ENCODE data around the gene RNF157. TPM values are rescaled to one million over a fixed set of nuclear protein-coding genes. Genes with fewer than 3 reads are reported as not detected.
"Not testable (repeated sequence)": the region's sequence is repeated elsewhere in the genome, so short reads cannot be mapped to it uniquely, and the experiment has no call there.

RNF157 gene
- total and polyA plus RNA-seq, 11 donors: 3.6 to 7.4 (median 5.2) TPM

GRCh38 chr17:76191896-76192295 lies 48.4 kb downstream of the RNF157 start:
- WGBS, 4 donors: 64 to 71% (median 68%) methylated on average over 6 of the region's 6 CpGs
- no peaks in the 10 kb centered on the region for H3K27me3 ChIP-seq
- ATAC-seq (no peak), DNase-seq (no peak)
- no peaks in the 10 kb centered on the region for H3K36me3 ChIP-seq
- TF ChIP-seq CTCF (IDR thresholded peaks at IDR 0.05): no peak
- TF ChIP-seq POLR2A (IDR thresholded peaks at IDR 0.05): no peak
- no peaks in the 10 kb centered on the region for H3K9me3 ChIP-seq
- intact Hi-C loops (cut with DNase I): loop anchor here in 1 of 10 donors (5.0 kb wide), 1 partner anchor 90 kb away; no protein-coding TSS in a partner anchor
- peak overlapping the region in 1 of 12 donors; percentile 85 for H3K27ac ChIP-seq
- H3K4me3 ChIP-seq: peak overlapping the region in 1 of 12 donors; percentile 8
- peaks cover 0 to 20% (median 9%) of the 10 kb centered on the region in 12 donors for H3K4me1 ChIP-seq

GRCh38 chr17:76189741-76190140 lies 50.6 kb downstream of the RNF157 start:
- no peaks in the 10 kb centered on the region for H3K27me3 ChIP-seq
- no peak for ATAC-seq
- no peak for DNase-seq
- TF ChIP-seq POLR2A (IDR thresholded peaks at IDR 0.05) (no peak), CTCF (IDR thresholded peaks at IDR 0.05) (no peak)
- no peaks in the 10 kb centered on the region for H3K36me3 ChIP-seq
- peak overlapping the region in 1 of 12 donors; percentile 47 for H3K27ac ChIP-seq
- peaks cover 0 to 12% (median 0%) of the 10 kb centered on the region in 12 donors for H3K4me1 ChIP-seq
- H3K4me3 ChIP-seq: no peak overlapping the region
- intact Hi-C loops (cut with DNase I): loop anchor here in 4 of 10 donors (5.0 to 10.0 kb wide), 3 partner anchors 85 to 175 kb away; no protein-coding TSS in a partner anchor
- WGBS, 4 donors: 89 to 91% (median 90%) methylated on average over 4 of the region's 4 CpGs
- H3K9me3 ChIP-seq: no peaks in the 10 kb centered on the region

DNA sequence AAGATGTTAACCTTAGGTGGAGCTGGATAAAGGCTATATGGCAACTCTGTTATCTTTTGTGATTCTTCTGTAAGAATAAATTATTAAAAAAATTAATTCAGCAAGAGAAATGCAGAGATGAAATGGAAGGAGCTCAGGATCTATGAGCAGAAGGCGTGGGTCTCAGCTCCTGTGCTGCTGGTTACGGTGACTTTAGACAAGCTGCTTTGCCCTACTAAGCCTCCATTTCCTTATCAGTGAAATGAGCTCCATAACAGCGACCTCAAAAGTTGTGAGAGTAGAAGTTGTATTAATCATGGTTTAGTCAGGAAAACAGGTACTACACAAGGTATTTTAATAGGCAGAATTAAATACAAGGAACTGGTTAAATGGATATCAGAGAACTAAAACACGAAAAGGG lies 51.0 kb downstream of the RNF157 start:
- DNase-seq (no peak), ATAC-seq (no peak)
- H3K4me3 ChIP-seq: no peak overlapping the region
- H3K4me1 ChIP-seq: peaks cover 0 to 12% (median 0%) of the 10 kb centered on the region in 12 donors
- H3K36me3 ChIP-seq: no peaks in the 10 kb centered on the region
- peak overlapping the region in 1 of 12 donors; percentile 47 for H3K27ac ChIP-seq
- intact Hi-C loops (cut with DNase I): loop anchor here in 3 of 10 donors (10.0 kb wide), 2 partner anchors 86 to 174 kb away; no protein-coding TSS in a partner anchor
- 80 to 87% (median 83%) methylated on average over 4 of the region's 4 CpGs for WGBS, 4 donors
- H3K9me3 ChIP-seq: no peaks in the 10 kb centered on the region
- TF ChIP-seq CTCF (IDR thresholded peaks at IDR 0.05) (no peak), POLR2A (IDR thresholded peaks at IDR 0.05) (no peak)
- H3K27me3 ChIP-seq: no peaks in the 10 kb centered on the region

- Histone ChIP-seq H3K27ac (peak overlapping the region in 1 of 12 donors; percentile 47), H3K9me3 (no peaks in the 10 kb centered on the region), H3K36me3 (no peaks in the 10 kb centered on the region), H3K27me3 (no peaks in the 10 kb centered on the region), H3K4me1 (peaks cover 0 to 12% (median 0%) of the 10 kb centered on the region in 12 donors), H3K4me3 (no peak overlapping the region)
- no peak for TF ChIP-seq POLR2A (IDR thresholded peaks at IDR 0.05)
- TF ChIP-seq CTCF (IDR thresholded peaks at IDR 0.05): no peak
- no peak for ATAC-seq
- intact Hi-C loops (cut with DNase I): loop anchor here in 3 of 10 donors (10.0 kb wide), 2 partner anchors 86 to 174 kb away; no protein-coding TSS in a partner anchor
- DNase-seq: no peak
- 78 to 95% (median 87%) methylated on average over 4 of the region's 4 CpGs for WGBS, 4 donors
Measured at GRCh38 chr17:76188213-76189016, 51.9 kb downstream of the RNF157 start.

DNA sequence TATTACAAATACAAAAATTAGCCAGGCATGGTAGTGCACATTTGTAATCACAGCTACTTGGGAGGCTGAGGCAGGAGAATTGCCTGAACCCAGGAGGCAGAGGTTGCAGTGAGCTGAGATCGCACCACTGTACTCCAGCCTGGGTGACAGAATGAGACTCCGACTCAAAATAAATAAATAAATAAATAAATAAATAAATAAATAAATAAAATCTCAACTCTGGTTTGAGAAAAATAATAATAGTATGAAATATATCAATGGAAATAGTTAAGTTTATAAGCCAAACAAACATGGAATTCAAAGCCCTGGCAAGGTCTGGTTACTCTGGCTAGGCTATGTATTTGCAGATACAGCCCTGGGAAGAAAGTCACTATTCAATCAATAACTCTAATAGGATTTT lies 53.5 kb downstream of the RNF157 start:
- not testable (repeated sequence) for H3K27ac ChIP-seq, DNase-seq, H3K36me3 ChIP-seq, H3K9me3 ChIP-seq, H3K4me3 ChIP-seq, H3K4me1 ChIP-seq, ATAC-seq, H3K27me3 ChIP-seq
- 94 to 99% (median 95%) methylated on average over 2 of the region's 2 CpGs for WGBS, 4 donors
- intact Hi-C loops (cut with DNase I): loop anchor here in 3 of 10 donors (10.0 kb wide), 2 partner anchors 88 to 172 kb away; no protein-coding TSS in a partner anchor

Data from heart left ventricle (tissue), 16 donors.